Cardiac atrium fibroblast (primary cell): ENCODE results near the gene PLA2G4A. TPM values are rescaled to one million over a fixed set of nuclear protein-coding genes. Genes with fewer than 3 reads are reported as not detected.

Experiments used
- total RNA-seq: library from RNA; depleted of rRNA; stranded (reverse); fragments of >200 nt; gene quantifications from 2 replicates; pipeline ENCODE4 v1.2.3, GENCODE V29; 2015

PLA2G4A gene
- total RNA-seq = 65.4 and 67.5 TPM in 2 replicates

GRCh38 chr1:186828611-186829454, at the start of gene PLA2G4A:
TSS of gene PLA2G4A (plus strand) at chr1:186828949. CDS start at chr1:186854355, 25,406 bp downstream.

Other genes with a start within 250 kb of the PLA2G4A start
- 71.5 and 110 TPM in 2 replicates for gene PTGS2, start 148.5 kb upstream of the PLA2G4A start, total RNA-seq